Activated CD8-positive, alpha-beta memory T cell treated with anti-CD3 and anti-CD28 coated beads for 4 hours (primary cell): ENCODE data around the gene PLEKHM3.

Source experiments
- DNase-seq, 2 donors: peaks; one replicate each; pipeline ENCODE4 v3.0.0-alpha.2; 2020; ENCODE audit warnings: low read depth in 2 of 2

The PLEKHM3 gene, protein sequence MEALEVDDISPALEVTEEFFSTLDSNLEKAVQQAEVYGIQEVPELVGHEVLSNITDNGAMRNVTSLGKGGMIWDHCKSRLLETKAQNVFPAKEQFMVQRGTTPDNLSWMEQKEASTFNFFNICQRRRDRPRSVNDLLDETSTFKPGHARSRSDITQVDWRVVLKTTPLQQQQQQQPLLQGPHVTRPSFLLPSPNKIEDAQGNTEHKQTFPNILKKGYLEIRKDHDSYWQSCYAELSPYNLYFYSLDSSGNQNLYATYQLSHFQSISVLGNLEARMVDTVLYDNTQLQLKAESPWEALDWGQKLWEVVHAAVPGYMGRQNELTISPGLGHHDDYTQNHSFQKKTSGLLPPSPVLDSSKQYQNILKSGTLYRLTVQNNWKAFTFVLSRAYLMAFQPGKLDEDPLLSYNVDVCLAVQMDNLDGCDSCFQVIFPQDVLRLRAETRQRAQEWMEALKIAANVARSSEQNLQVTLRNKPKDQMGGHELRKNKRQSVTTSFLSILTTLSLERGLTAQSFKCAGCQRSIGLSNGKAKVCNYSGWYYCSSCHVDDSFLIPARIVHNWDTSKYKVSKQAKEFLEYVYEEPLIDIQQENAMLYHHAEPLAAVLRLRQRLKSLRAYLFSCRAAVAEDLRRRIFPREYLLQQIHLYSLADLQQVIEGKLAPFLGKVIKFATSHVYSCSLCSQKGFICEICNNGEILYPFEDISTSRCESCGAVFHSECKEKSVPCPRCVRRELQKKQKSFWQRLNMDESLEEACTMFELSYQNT

DNA sequence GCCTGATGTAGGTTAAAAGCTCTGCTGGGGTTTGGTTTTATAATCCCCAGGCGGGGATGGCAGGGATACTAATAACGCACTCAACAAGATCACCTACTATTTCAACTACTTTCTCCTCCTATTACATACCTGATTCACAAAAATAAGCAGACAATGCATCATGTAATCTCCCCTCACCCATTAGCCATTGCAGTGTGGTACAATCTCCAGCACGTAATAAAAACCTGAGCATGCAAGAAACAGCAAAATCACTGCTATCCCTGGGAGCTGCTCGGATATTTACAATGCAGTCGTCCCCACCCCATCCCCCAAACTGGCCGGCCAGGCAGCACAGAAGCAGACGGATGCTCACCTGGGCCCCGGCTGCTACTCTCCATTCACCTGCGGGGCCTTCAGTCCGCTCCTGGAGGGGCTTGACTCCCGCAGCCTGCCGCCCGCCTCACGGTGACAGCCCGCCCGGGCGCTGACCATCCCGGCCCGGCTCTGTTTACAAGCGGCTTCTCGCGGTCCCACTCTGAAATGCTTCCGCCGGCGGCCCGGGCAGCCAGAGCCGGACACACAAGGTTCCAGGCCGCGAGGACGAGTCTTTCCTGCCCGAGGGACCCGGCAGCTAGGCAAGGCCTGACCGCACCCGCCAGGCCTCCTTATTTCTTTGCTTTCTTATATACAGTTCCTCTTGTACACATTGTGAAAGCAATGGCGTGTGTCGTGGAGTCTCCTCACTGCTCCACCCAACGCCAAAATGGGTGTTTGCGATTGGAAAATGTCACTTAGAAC is at the start of gene PLEKHM3:
TSS of gene PLEKHM3 (minus strand) at position 491 of the 777 bp plus-strand sequence. CDS start 23,888 bp downstream, outside the sequence.
- DNase-seq: peak; percentile 45 to 51

DNA sequence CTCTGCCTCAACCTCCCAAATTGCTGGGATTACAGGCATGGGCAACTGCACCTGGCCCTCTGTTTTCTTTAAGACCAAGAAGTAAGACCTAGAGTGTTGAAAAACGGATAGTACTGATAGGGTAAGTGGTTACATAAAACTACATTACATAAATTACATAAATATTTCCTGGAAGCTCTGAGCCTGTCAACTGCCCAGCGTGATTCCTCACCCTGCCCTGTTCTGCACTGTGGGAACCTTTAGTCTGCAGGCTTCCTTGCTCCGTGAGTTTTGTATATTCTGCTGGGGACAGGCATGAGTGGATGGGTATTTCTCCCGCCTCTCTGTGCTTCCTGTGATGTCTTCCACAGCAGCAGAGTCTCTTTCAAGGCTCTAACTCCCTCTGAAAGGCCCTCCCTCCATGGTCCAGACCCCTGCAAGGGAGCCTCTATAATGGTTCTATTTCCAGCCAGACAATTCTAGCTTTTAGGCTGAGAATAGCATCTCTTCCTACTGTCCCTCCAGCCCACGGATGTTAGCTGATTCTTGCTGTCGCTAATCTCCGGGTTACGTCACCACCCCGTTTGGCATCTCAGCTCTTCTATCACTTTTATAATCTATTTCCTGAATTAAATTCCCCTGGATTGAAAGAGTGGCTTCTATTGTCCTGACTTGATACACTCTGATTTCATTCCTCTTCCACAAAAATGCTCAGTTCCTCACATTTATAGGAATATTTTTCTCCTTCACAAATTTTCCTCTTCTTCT is 49.5 kb upstream of the PLEKHM3 start:
- no peak for DNase-seq

DNA sequence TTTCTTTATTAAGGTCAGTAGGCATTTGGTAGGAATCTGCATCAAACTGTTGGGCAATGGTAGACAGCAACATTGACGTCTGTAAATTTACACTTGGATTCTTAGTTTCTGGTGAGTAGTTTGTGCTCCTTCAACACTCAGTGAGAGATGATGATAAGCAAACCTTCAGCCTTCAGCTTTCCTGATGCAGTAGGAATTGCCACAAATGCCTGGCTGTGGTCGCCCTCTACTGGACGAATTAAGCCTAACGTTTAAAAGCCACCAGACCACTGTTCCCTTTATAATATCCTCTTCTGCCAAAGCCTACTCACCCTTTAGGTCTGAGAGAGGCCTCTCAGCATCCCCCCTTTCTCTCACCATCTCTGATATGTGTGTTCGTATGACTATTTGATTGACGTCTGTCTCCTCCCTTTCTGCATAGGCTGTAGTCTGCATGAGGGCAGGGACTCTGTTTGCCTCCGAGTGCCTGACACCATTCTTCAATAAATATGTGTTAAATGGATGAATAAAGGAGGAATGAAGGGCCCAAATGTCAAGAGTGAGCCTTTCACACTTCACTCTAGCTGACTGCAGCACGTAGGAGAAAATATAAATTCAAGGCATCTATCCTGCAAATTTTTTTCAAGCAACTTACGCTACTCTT is 47.0 kb upstream of the PLEKHM3 start:
- peak; percentile 15 for DNase-seq

DNA sequence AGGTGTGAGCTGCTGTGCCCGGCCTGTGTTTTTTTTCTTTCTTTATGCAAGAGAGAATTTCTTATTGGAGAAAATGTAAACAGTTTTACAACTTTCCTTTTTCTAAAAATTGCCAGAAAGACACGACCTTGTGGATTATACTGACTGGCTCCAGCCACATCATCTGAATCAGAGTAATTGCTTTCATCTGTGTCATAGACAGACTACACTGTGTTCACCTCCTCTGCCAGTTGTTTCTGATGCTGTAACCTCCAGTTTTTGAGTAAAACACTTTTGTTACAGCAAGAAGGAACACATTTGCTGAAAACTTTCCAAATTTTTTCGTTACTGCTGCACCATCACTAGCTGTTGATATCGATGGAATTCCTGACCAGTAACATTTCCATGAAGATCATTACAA is 43.9 kb upstream of the PLEKHM3 start:
- no peak for DNase-seq

DNA sequence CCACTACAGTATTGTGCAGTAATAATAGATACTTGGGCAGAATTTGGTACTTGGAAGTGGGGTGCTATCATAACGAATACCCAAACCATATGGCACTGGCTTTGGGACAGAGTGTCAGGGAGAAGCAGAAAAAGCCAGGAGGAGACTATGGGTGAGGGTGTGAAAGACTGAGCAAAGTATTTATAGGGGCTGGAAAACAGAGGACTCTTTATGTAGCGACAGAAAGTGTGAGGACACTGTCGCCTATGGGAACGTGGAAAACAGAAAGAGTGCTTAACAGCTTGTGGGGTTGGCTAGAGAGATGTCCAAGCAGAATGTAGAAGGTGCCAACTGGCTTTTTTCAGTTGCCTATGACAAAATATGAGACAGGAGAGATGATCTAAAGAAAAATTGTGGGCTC is 40.7 kb upstream of the PLEKHM3 start:
- no peak for DNase-seq

DNA sequence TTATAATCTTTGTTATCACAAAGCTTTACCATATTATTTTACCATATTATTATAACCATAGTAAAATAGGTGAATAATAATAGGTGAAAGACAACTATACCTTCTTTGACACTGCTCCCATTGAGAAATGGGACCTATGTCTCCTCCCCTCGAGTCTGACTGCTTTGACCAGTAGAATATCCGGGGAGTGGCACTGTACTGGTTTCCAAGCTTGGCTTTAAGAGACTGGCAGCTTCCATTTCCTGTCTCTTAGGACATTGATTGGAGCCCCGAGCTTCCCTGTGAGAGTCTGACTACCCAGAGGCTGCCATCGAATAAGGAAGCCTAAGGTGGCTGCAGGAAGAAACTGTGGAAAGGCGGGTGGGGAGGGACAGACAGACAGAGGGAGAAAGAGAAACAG is 40.1 kb upstream of the PLEKHM3 start:
- DNase-seq: no peak

DNA sequence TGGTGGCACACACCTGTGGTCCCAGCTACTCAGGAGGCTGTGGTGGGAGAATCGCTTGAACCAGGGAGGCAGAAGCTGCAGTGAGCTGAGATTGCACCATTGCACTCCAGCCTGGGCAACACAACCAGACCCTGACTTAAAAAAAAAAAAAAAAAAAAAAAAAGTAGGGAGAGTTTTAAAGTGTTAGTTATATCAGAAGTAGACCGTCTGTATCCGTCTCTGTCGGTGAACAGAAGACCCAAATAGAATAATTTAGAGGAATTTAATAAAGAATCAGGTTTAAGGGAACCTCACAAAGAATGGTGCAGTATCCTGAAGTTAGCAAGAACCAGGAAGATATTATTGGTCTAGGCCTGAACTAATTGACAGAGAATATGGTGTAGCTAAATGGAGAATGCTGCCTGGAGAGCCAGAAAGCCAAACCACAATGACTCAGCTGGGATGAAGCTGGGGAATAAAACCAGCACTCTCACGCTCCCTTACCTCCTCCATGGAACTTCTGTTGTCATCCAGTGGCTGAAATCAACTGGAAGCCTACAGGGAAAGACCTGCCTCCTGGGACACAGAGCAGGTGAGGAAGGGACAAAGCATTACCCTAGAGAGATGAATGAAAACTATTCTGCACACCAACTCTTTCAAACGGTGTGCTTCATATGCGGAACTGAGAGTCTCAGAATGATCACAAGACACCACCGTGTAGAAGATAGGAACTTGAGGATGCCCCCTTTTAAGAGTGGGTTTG is 39.1 kb upstream of the PLEKHM3 start:
- no peak for DNase-seq

DNA sequence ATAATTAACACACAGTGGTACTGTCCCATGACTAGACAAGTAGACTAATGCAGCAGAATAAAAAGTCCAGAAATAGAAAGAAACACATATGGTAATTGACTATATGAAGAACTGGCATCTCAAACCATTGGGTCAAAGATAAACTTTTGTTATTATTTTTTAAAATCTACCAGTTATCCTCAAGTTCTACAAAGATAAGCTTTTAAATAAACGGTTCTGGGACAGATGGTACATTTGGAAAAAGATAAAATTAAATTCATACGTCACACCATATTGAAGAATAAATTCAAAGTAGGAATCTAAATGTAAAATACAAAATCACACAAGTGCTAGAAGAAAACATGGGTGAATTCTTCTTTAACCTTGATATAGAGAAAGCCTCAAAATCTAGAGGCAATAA is 37.6 kb upstream of the PLEKHM3 start:
- DNase-seq: no peak

DNA sequence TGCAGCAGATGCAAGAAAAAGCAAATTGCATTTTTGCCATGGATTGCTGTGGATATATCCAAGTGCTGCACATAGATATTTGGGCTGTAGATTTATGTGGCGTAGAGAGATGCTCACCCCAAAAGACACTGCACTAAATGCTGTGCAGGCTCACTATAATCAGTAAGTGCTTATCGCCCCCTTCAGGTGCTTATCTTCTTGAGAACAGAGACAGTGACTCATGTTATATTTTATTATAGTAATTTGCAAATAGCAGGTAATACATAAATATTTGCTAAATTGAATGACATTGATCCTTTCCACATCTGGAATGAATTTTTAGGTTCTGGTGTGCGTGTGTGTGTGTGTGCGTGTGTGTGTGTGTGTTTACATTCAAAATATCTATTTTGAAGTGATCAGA is 36.8 kb upstream of the PLEKHM3 start:
- no peak for DNase-seq

DNA sequence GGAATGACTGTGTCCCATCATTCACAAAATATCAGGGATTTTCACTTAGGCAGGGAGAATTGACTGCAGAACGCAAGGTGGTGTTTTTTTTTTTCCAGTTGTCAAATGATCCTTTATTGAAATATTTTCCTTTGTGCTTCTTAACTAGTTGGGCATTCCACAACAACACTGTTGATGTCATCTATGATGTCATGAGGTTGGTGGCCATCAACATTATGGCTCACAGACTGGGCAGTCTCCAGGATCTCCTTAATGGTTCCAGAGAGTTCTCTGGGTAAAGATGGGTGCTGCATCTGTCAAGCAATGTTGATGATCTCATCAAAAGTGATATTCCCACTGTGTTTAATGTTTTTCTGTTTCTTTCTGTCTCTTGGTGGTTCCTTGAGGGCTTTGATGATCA is 31.8 kb upstream of the PLEKHM3 start:
- DNase-seq: no peak

DNA sequence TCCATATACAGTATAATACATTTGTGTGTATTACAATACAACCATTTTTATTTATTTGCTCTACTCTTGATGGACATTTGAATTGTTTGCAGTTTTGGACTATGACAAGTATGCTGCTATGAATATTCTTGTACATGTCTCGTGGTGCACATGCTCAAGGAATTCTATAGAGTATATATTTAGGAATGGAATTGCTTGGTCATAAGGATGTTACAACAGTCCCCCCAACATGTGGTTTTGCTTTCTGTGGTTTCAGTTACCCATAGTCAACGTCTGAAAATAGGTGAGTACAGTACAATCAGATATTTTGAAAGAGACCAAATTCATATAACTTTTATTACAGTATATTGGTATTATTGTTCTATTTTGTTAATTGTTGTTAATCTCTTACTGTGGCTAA is 24.1 kb upstream of the PLEKHM3 start:
- no peak for DNase-seq

DNA sequence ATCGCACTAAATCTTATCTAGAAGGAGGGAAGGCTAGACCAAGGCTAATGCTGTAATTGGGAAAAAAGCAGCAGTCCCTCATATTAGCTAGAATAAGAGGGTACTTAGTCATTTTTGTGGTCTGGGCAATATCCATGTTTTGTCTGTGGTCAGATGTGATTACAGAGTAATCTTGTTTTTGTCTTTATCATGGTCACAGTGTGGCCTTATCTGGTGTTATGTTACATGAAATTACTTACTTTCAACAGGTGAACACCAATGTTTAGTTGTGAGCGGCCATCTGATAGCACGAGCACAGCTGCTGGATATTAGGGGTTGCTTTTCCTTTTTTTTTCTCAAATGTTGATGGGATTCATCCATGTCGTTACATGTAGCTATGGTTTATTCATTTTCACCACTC is 23.7 kb upstream of the PLEKHM3 start:
- no peak for DNase-seq

DNA sequence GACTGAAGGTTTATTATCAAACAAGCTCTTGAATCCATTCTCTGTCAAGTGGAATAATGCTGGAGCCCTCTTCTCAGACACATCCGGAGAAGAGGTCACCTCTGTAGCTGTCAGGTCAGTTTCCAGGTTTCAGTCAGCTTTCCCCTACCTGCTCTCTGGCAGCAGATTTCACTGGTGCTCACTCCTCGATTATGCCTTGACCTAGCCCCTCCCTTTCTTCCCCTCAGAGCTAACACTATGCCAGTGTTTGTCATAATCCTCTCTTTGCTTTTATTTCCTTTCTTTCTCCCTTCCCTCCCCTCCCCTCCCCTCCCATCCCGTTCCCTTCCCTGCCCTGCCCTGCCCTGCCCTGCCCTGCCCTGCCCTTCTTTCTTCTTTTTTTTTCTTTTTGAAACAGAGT is 22.5 kb upstream of the PLEKHM3 start:
- DNase-seq: no peak

DNA sequence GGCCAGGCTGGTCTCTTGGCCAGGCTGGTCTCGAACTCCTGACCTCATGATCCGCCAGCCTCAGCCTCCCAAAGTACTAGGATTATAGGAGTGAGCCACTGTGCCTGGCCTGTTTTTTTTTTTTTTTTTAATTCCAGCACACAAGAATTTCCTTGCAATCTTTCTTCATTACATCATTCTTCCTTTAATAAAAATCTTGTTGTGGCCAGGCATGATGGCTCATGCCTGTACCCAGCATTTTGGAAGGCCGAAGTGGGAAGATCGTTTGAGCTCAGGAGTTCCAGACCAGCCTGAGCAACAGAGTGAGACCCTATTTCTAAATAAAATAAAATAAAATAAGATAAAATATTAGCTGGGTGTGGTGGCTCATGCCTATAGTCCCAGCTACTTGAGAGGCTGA is 21.4 kb upstream of the PLEKHM3 start:
- no peak for DNase-seq

DNA sequence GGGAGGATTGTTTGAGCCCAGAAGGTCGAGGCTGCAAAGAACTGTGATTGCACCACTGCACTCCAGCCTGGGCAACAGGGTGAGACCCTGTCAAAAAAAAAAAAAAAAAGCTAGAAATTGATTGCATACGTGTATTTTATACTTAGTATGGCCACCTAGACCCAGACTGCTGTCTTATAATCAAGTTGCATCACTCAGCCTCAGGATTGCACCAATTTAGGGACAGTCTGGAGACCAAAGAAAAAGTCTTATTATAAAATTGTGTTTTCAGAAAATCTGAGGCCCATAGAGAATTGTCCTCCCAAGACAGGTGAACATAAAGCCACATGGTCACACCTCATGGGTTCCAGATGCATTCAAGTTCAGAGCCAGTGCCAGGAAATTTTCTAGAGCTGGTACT is 17.1 kb upstream of the PLEKHM3 start:
- DNase-seq: no peak

DNA sequence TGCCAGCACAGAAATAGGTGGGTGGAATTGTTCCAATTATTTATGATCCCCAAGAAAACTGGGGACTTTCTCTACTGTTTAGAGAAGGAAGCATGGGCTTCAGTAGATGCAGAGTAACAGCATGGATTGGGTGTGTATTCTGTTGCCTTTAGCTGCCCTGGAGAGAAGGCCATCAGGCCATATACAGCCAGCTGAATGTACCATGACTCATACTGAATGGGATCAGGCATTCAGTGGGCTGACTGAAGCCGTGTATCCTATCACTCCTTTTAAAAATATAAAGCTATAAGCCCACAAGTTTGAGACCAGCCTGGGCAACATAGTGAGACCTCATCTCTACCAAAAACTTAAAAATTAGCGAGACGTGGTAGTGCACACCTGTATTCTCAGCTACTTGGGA is 16.7 kb upstream of the PLEKHM3 start:
- DNase-seq: no peak

DNA sequence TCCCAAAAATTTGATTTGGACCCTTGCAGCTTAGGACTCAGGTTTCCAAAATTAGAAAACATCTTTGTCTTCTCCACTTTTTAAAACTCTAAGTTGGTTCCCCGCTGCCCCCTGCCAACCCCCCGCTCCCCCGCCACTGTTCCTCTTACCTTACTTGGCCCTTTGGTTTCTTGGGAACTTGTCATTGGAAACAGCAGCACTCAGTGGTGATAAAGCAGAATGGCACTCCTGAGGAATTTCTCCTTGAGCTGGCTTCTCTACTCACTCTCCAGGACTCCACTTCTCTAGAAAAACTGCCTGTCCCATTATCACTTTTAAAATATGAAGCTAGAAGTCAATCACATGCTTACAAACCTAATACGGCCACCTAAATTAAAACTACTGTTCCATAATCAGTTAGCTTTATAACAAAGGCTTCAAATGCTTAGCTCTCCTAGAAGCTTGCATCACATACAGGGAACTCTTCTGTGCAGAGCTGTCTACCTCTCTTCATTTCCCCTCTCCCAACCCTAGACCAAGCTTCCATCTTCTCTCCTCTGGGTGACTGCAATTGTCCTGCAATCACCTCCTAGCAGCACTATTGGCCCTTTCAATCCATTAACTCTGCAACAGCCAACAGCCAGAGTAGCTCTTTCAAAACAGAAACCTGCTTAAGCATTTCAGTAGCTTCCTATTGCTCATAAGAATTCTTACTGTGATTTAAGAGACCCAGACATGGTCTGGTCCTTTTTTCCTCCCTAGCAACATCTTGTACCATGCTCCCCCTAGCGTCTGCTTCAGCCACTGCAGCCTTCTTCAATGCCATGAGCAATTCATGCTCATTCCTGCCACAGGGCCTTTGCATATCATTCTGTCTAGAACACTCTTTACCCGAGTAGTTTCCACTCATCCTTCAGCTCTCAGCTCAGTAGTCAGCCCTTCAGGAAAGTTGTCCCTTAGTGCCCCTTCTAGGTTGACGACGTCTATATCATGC is 15.2 kb upstream of the PLEKHM3 start:
- peak; percentile 24 to 25 for DNase-seq

DNA sequence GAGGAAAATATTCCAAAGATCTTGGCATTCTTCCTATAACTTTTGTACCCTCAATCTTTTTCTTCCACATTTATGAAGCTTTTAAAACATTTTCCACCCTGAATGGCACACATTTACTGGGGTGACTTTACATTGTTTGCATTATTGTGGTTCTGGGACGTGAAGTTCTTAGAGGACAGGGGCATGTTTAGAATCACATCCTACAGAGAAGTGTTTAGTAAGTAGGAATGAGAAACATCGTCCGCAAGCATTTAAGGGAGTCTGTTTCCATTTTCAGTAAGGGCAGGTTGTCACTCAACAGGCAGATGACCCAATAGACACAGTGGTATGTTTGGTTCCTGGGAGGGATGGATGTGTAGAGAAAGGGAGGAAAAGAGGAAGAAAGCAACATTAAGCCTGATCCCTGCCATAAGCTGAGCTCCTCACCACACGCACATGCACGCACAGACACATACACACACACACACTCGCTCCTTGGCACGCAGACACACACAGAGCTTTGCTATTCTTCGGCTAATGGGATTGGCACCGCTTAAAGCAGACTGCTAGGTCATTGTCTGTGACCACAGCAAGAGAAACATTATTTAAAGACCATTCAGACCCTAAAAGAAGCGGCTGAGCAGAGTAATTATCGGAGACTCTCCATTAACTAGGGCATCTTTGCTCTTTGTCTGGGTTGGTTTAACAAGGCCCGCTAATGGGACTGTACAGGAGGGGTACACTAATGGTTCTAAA is 14.2 kb upstream of the PLEKHM3 start:
- DNase-seq: no peak
